Prostate gland (tissue), 2 donors: ENCODE data around the gene PCDHB4.

Experiments used
- POLR2A ChIP-seq: fragments of 450-650 bp; IDR thresholded peaks from one replicate; pipeline ENCODE4 v1.6.1; 2016; ENCODE audit warnings: antibody characterized with exemption, mild to moderate bottlenecking
- TF ChIP-seq, protein P1 (sequence below), 4 experiments: fragments of 200-600 bp in 2 of 4; fragments of 450-650 bp in 2 of 4; sonication (generic) in 2 of 4; IDR thresholded peaks; 1 replicate in 3 of 4; 2 replicates in 1 of 4; pipeline ENCODE4 v1.5.1; 2016 to 2019; ENCODE audit warnings: antibody characterized with exemption in 4 of 4, mild to moderate bottlenecking in 2 of 4, moderate library complexity in 2 of 4

DNA sequence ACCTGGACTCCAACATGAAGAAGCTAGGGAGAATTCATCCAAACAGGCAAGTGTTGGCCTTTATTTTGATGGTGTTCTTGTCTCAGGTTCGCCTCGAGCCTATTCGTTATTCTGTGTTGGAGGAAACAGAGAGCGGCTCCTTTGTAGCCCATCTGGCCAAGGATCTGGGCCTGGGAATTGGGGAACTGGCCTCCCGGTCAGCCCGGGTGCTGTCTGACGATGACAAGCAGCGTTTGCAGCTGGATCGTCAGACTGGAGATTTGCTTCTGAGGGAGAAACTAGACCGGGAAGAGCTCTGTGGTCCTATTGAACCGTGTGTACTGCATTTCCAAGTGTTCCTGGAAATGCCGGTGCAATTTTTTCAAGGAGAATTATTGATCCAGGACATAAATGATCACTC lies 367 bp downstream of the PCDHB4 start:
- TF ChIP-seq, protein P1, sequence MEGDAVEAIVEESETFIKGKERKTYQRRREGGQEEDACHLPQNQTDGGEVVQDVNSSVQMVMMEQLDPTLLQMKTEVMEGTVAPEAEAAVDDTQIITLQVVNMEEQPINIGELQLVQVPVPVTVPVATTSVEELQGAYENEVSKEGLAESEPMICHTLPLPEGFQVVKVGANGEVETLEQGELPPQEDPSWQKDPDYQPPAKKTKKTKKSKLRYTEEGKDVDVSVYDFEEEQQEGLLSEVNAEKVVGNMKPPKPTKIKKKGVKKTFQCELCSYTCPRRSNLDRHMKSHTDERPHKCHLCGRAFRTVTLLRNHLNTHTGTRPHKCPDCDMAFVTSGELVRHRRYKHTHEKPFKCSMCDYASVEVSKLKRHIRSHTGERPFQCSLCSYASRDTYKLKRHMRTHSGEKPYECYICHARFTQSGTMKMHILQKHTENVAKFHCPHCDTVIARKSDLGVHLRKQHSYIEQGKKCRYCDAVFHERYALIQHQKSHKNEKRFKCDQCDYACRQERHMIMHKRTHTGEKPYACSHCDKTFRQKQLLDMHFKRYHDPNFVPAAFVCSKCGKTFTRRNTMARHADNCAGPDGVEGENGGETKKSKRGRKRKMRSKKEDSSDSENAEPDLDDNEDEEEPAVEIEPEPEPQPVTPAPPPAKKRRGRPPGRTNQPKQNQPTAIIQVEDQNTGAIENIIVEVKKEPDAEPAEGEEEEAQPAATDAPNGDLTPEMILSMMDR (IDR thresholded peaks at IDR 0.05) = no peak
- no peak for TF ChIP-seq POLR2A
